Activated T-helper 1 cell treated with anti-CD3 and anti-CD28 coated beads, Interleukin-2, amount 50 U/mL, for 16 hours (primary cell): Measurements from ENCODE around the gene TANC1.

ENCODE experiments used
- DNase-seq, 2 donors: peaks; one replicate each; pipeline ENCODE4 v3.0.0-alpha.2; 2020; ENCODE audit warnings: low read depth in 1 of 2, low spot score in 1 of 2

TANC1 gene

GRCh38 chr2:159185401-159186130, 217.1 kb downstream of the TANC1 start:
- no peak for DNase-seq

GRCh38 chr2:159186462-159186861, 218.0 kb downstream of the TANC1 start:
- DNase-seq = no peak

GRCh38 chr2:159187106-159187505, 218.7 kb downstream of the TANC1 start:
- DNase-seq = no peak

- DNase-seq = no peak
Observed at GRCh38 chr2:159188449-159188848, 220.0 kb downstream of the TANC1 start.

- no peak for DNase-seq
Observed at GRCh38 chr2:159192371-159192918, 224.0 kb downstream of the TANC1 start.

- no peak for DNase-seq
Observed at GRCh38 chr2:159193791-159194190, 225.4 kb downstream of the TANC1 start.

GRCh38 chr2:159194241-159194640, 225.8 kb downstream of the TANC1 start:
- no peak for DNase-seq

GRCh38 chr2:159195697-159196096, 227.3 kb downstream of the TANC1 start:
- no peak for DNase-seq

- no peak for DNase-seq
Observed at GRCh38 chr2:159196393-159196925, 228.0 kb downstream of the TANC1 start.

- no peak for DNase-seq
Observed at GRCh38 chr2:159199236-159199635, 230.8 kb downstream of the TANC1 start.

- DNase-seq = no peak
Observed at GRCh38 chr2:159199761-159200465, 231.5 kb downstream of the TANC1 start.

GRCh38 chr2:159200498-159200897, 232.1 kb downstream of the TANC1 start:
- no peak for DNase-seq

GRCh38 chr2:159201360-159202063, 233.1 kb downstream of the TANC1 start:
- no peak for DNase-seq

GRCh38 chr2:159202568-159203071, 234.2 kb downstream of the TANC1 start:
- no peak for DNase-seq

- DNase-seq = no peak
Observed at GRCh38 chr2:159204381-159205144, 236.1 kb downstream of the TANC1 start.

GRCh38 chr2:159206736-159207380, 238.4 kb downstream of the TANC1 start:
- no peak for DNase-seq

- no peak for DNase-seq
Observed at GRCh38 chr2:159208438-159208837, 240.0 kb downstream of the TANC1 start.

- DNase-seq = peak in 1 of 2 donors; percentile 23
Observed at GRCh38 chr2:159209341-159210306, 241.2 kb downstream of the TANC1 start.
